Suprapubic skin (tissue), 3 donors: ENCODE results near the gene TWF1.

Experiments used
- POLR2AphosphoS5 ChIP-seq, 3 donors: sonication (generic); formaldehyde crosslinking; IDR thresholded peaks; one replicate each; pipeline ENCODE4 v1.6.1; 2017; ENCODE audit warnings: antibody characterized with exemption in 3 of 3
- TF ChIP-seq, protein P1 (sequence below), 2 donors: fragments of 200-600 bp in 1 of 2; fragments of 450-650 bp in 1 of 2; sonication (generic) in 1 of 2; IDR thresholded peaks; one replicate each; pipeline ENCODE4 v1.5.1; 2016 to 2019; ENCODE audit warnings: antibody characterized with exemption in 2 of 2, mild to moderate bottlenecking in 1 of 2, moderate library complexity in 1 of 2

DNA sequence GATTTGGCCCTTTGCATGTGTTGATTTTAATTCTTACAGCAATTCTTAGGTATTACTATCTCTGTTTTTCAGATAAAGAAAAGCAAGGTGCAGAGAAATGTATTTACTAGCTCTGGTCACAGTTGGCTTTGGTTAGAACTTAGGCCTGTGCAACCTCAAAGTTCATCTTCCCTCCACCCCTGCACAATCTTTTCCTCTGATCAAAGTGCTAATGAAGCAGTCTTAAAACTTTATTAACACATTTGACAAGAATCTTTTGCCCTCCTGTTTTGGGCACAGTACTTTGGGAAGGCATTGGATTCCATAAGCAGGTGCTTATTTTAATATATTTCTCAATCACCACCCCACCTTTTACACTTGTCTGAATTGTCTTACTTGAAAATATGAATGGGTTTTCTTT is 44.6 kb downstream of the TWF1 start:
- TF ChIP-seq, protein P1, sequence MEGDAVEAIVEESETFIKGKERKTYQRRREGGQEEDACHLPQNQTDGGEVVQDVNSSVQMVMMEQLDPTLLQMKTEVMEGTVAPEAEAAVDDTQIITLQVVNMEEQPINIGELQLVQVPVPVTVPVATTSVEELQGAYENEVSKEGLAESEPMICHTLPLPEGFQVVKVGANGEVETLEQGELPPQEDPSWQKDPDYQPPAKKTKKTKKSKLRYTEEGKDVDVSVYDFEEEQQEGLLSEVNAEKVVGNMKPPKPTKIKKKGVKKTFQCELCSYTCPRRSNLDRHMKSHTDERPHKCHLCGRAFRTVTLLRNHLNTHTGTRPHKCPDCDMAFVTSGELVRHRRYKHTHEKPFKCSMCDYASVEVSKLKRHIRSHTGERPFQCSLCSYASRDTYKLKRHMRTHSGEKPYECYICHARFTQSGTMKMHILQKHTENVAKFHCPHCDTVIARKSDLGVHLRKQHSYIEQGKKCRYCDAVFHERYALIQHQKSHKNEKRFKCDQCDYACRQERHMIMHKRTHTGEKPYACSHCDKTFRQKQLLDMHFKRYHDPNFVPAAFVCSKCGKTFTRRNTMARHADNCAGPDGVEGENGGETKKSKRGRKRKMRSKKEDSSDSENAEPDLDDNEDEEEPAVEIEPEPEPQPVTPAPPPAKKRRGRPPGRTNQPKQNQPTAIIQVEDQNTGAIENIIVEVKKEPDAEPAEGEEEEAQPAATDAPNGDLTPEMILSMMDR (IDR thresholded peaks at IDR 0.05), result no peak
- no peak for TF ChIP-seq POLR2AphosphoS5 (IDR thresholded peaks at IDR 0.05)
